H1 (cell line): ENCODE data around the gene SARS2. TPM values are rescaled to one million over a fixed set of nuclear protein-coding genes. Genes with fewer than 3 reads are reported as not detected.

ENCODE experiments used
- CTCF ChIA-PET: fragments of 300-600 bp; sonication (Branson Sonifier 250); formaldehyde crosslinking; loops from one replicate; lab custom pipeline; 2021; ENCODE audit not compliant: partially characterized antibody; lab: Charles Lee
- POLR2A ChIA-PET: fragments of 300-600 bp; sonication (Branson Sonifier 250); formaldehyde crosslinking; loops from one replicate; lab custom pipeline; 2021; ENCODE audit warnings: inconsistent platforms; ENCODE audit not compliant: partially characterized antibody; lab: Charles Lee
- DNase-seq, 2 experiments: peaks; one replicate each; pipeline versions ENCODE4 v3.0.0 to v3.0.0-alpha.2; 2010 to 2022; ENCODE audit warnings: low spot score in 2 of 2, low read depth in 1 of 2, mixed read lengths in 1 of 2
- FAIRE-seq: peaks from 2 replicates; lab custom pipeline; 2011; peaks lifted over from hg19 to GRCh38; lab: Jason Lieb, UNC
- H2AFZ ChIP-seq: 2 replicates; pipeline ENCODE4 v1.8.1; 2012; ENCODE audit warnings: low read length, inconsistent platforms
- H2AK5ac ChIP-seq: 2 replicates; pipeline ENCODE4 v1.6.1; 2013; ENCODE audit warnings: low read depth, low read length
- H2BK120ac ChIP-seq: replicated peaks from 2 replicates; pipeline ENCODE3; 2013; ENCODE audit warnings: low read depth, low read length, inconsistent platforms
- H2BK12ac ChIP-seq: 2 replicates; pipeline ENCODE4 v1.6.1; 2013; ENCODE audit warnings: low read depth, low read length
- H2BK15ac ChIP-seq: 2 replicates; pipeline ENCODE4 v1.6.1; 2013; ENCODE audit warnings: low read length
- H2BK20ac ChIP-seq: 2 replicates; pipeline ENCODE4 v1.6.1; 2013; ENCODE audit warnings: low read length
- H2BK5ac ChIP-seq: 2 replicates; pipeline ENCODE4 v1.6.1; 2013; ENCODE audit warnings: low read depth, low read length
- H3K14ac ChIP-seq: 2 replicates; pipeline ENCODE4 v1.6.1; 2013; ENCODE audit warnings: inconsistent platforms; ENCODE audit not compliant: insufficient read length
- H3K18ac ChIP-seq: 2 replicates; pipeline ENCODE4 v1.6.1; 2013; ENCODE audit warnings: low read length; ENCODE audit errors: extremely low read depth
- H3K23ac ChIP-seq: 2 replicates; pipeline ENCODE4 v1.6.1; 2013; ENCODE audit warnings: inconsistent platforms; ENCODE audit not compliant: insufficient read length
- H3K23me2 ChIP-seq: 2 replicates; pipeline ENCODE4 v1.6.1; 2013; ENCODE audit warnings: low read depth, low read length
- H3K27ac ChIP-seq: 2 replicates; pipeline ENCODE4 v1.6.1; 2011; ENCODE audit warnings: low read depth, low read length, inconsistent platforms
- H3K27me3 ChIP-seq, 4 experiments: replicated peaks in 1 of 4; 1 replicate in 1 of 4; 2 replicates in 3 of 4; pipeline versions ENCODE4 v1.6.1 to v1.8.1; 2011 to 2013; ENCODE audit warnings: low read length in 3 of 4, mild to moderate bottlenecking in 3 of 4, inconsistent platforms in 2 of 4, mixed read lengths in 2 of 4, moderate library complexity in 1 of 4; ENCODE audit not compliant: control insufficient read depth in 3 of 4, insufficient read depth in 3 of 4; ENCODE audit errors: extremely low read depth in 1 of 4
- H3K36me3 ChIP-seq, 4 experiments: 2 replicates each; pipeline versions ENCODE4 v1.6.1 to v1.8.1; 2011 to 2013; ENCODE audit warnings: mild to moderate bottlenecking in 4 of 4, low read length in 3 of 4, moderate library complexity in 2 of 4, control low read depth in 1 of 4, inconsistent platforms in 1 of 4; ENCODE audit not compliant: insufficient read depth in 4 of 4, control insufficient read depth in 2 of 4
- H3K4ac ChIP-seq: replicated peaks from 2 replicates; pipeline ENCODE3; 2013; ENCODE audit warnings: low read length, low read depth, mixed read lengths, inconsistent platforms; ENCODE audit not compliant: insufficient read length
- H3K4me1 ChIP-seq, 4 experiments: replicated peaks in 1 of 4; 1 replicate in 1 of 4; 2 replicates in 3 of 4; pipeline versions ENCODE4 v1.6.1 to v1.8.1; 2011 to 2013; ENCODE audit warnings: low read length in 3 of 4, inconsistent platforms in 2 of 4, mixed read lengths in 1 of 4; ENCODE audit not compliant: insufficient read depth in 4 of 4, control insufficient read depth in 3 of 4
- H3K4me2 ChIP-seq, 2 experiments: 2 replicates each; pipeline versions ENCODE4 v1.6.1 to v1.8.1; 2011 to 2013; ENCODE audit warnings: low read depth in 2 of 2, low read length in 2 of 2, control low read depth in 1 of 2, inconsistent platforms in 1 of 2, mild to moderate bottlenecking in 1 of 2; ENCODE audit not compliant: insufficient read depth in 1 of 2
- H3K4me3 ChIP-seq, 4 experiments: fragments of 200-600, 300-600 bp in 1 of 4; sonication (generic), shearing (Covaris generic), sonication (Bioruptor Twin) in 1 of 4; 2 replicates each; pipeline versions ENCODE4 v1.5.1 to v1.8.1; 2011 to 2016; ENCODE audit warnings: low read length in 4 of 4, low read depth in 3 of 4, control low read depth in 2 of 4, inconsistent platforms in 2 of 4, mild to moderate bottlenecking in 2 of 4, mixed read lengths in 1 of 4, moderate library complexity in 1 of 4; ENCODE audit not compliant: insufficient read depth in 2 of 4; ENCODE audit errors: extremely low read depth in 1 of 4
- H3K56ac ChIP-seq: replicated peaks from 2 replicates; pipeline ENCODE3; 2013; ENCODE audit warnings: low read depth, mild to moderate bottlenecking, mixed read lengths, low read length, inconsistent platforms; ENCODE audit not compliant: insufficient read length
- H3K79me1 ChIP-seq: 2 replicates; pipeline ENCODE4 v1.6.1; 2013; ENCODE audit warnings: low read depth, low read length, control low read depth
- H3K79me2 ChIP-seq, 2 experiments: 2 replicates each; pipeline versions ENCODE4 v1.6.1 to v1.8.1; 2012 to 2013; ENCODE audit warnings: low read length in 2 of 2, mild to moderate bottlenecking in 2 of 2, inconsistent platforms in 1 of 2; ENCODE audit not compliant: insufficient read depth in 2 of 2, control insufficient read depth in 1 of 2
- H3K9ac ChIP-seq, 4 experiments: replicated peaks in 1 of 4; 1 replicate in 1 of 4; 2 replicates in 3 of 4; pipeline versions ENCODE4 v1.6.1 to v1.8.1; 2011 to 2013; ENCODE audit warnings: low read depth in 3 of 4, low read length in 3 of 4, control low read depth in 2 of 4, mild to moderate bottlenecking in 2 of 4, moderate library complexity in 2 of 4, inconsistent platforms in 1 of 4; ENCODE audit errors: extremely low read depth in 1 of 4
- H3K9me3 ChIP-seq, 2 experiments: 2 replicates each; pipeline versions ENCODE4 v1.6.1 to v1.8.1; 2012 to 2013; ENCODE audit warnings: mild to moderate bottlenecking in 2 of 2, moderate library complexity in 2 of 2, control low read depth in 1 of 2, inconsistent platforms in 1 of 2, low read depth in 1 of 2, low read length in 1 of 2, mixed read lengths in 1 of 2; ENCODE audit not compliant: insufficient read depth in 2 of 2
- H4K20me1 ChIP-seq, 2 experiments: replicated peaks in 1 of 2; 2 replicates each; pipeline versions ENCODE3 to v1.8.1; 2011 to 2013; ENCODE audit warnings: inconsistent platforms in 2 of 2, low read length in 2 of 2, mild to moderate bottlenecking in 1 of 2; ENCODE audit not compliant: insufficient read depth in 2 of 2, control insufficient read depth in 1 of 2
- H4K5ac ChIP-seq: 2 replicates; pipeline ENCODE4 v1.6.1; 2013; ENCODE audit warnings: low read length, low read depth, mixed read lengths, inconsistent platforms; ENCODE audit not compliant: insufficient read length
- H4K8ac ChIP-seq: 2 replicates; pipeline ENCODE4 v1.8.0; 2013; ENCODE audit warnings: mild to moderate bottlenecking, moderate library complexity, low read length, inconsistent platforms; ENCODE audit not compliant: insufficient read depth; ENCODE audit errors: extremely low read depth
- H4K91ac ChIP-seq: replicated peaks from 2 replicates; pipeline ENCODE3; 2013; ENCODE audit warnings: low read length, mixed read lengths, inconsistent platforms; ENCODE audit not compliant: insufficient read length
- ATF3 ChIP-seq: IDR thresholded peaks from 2 replicates; pipeline ENCODE4 v1.6.1; 2011; ENCODE audit warnings: low read depth, mild to moderate bottlenecking, low read length; ENCODE audit not compliant: insufficient read depth
- CBX8 ChIP-seq: fragments of 300-800, 300-1000 bp; sonication (generic); IDR thresholded peaks from 2 replicates; pipeline ENCODE4 v1.7.1; 2016; ENCODE audit warnings: low read depth, low read length, borderline replicate concordance
- CEBPB ChIP-seq: IDR thresholded peaks from 2 replicates; pipeline ENCODE4 v1.6.1; 2012; ENCODE audit warnings: low read depth, low read length
- CHD2 ChIP-seq: IDR thresholded peaks from 2 replicates; pipeline ENCODE4 v1.6.1; 2012; ENCODE audit warnings: low read length, improper control_type of control experiment
- CREB1 ChIP-seq: IDR thresholded peaks from 2 replicates; pipeline ENCODE4 v1.6.1; 2012; ENCODE audit warnings: inconsistent platforms
- HDAC6 ChIP-seq: IDR thresholded peaks from one replicate; pipeline ENCODE4 v1.7.1; 2012; ENCODE audit warnings: low read depth, mild to moderate bottlenecking, inconsistent platforms, low read length, moderate library complexity
- JUN ChIP-seq: IDR thresholded peaks from 2 replicates; pipeline ENCODE4 v1.6.1; 2011; ENCODE audit warnings: low read depth, mild to moderate bottlenecking, improper control_type of control experiment, low read length
- KDM4A ChIP-seq: IDR thresholded peaks from one replicate; pipeline ENCODE4 v1.7.1; 2012; ENCODE audit warnings: low read depth, mild to moderate bottlenecking, moderate library complexity, low read length, inconsistent platforms; ENCODE audit not compliant: severe bottlenecking
- MAX ChIP-seq: IDR thresholded peaks from 2 replicates; pipeline ENCODE4 v1.6.1; 2012; ENCODE audit warnings: inconsistent platforms
- POLR2AphosphoS5 ChIP-seq: IDR thresholded peaks from 2 replicates; pipeline ENCODE4 v1.6.1; 2011; ENCODE audit warnings: low read depth, low read length
- RXRA ChIP-seq: IDR thresholded peaks from 2 replicates; pipeline ENCODE4 v1.6.1; 2011; ENCODE audit warnings: low read depth, mild to moderate bottlenecking, low read length, moderate library complexity; ENCODE audit not compliant: insufficient read depth
- SIN3A ChIP-seq, 2 experiments: IDR thresholded peaks in 1 of 2; conservative IDR thresholded peaks in 1 of 2; 2 replicates each; pipeline ENCODE4 v1.6.1; 2011 to 2012; ENCODE audit warnings: low read length in 2 of 2, improper control_type of control experiment in 1 of 2, low read depth in 1 of 2, mild to moderate bottlenecking in 1 of 2
- SUZ12 ChIP-seq: fragments of 200-600 bp; sonication (generic); IDR thresholded peaks from 2 replicates; pipeline ENCODE4 v1.6.1; 2012; ENCODE audit warnings: mild to moderate bottlenecking, inconsistent platforms, low read length, moderate library complexity, mixed read lengths
- ZNF274 ChIP-seq: IDR thresholded peaks from 2 replicates; pipeline ENCODE4 v1.7.0; 2012; ENCODE audit warnings: low read length, borderline replicate concordance; ENCODE audit errors: extremely low read depth
- WGBS, 2 experiments: shearing (Covaris generic) in 1 of 2; methylation state at CpG; one replicate each; pipeline versions ENCODE4 v1.1.6 to v1.1.7; 2013 to 2015; ENCODE audit warnings: low lambda C conversion rate in 2 of 2, mixed read lengths in 2 of 2, inconsistent platforms in 1 of 2, low coverage in 1 of 2, missing lambda C conversion rate in 1 of 2; ENCODE audit not compliant: insufficient replicate concordance in 2 of 2, insufficient coverage in 1 of 2, insufficient read length in 1 of 2; ENCODE audit errors: extremely low coverage in 1 of 2, missing lambda C conversion rate in 1 of 2; 5-methylcytosine and 5-hydroxymethylcytosine counted together
- polyA plus RNA-seq, 7 experiments: library from polyadenylated mRNA; depleted of rRNA in 3 of 7; stranded (reverse) in 5 of 7; unstranded in 2 of 7; fragments of >200 nt in 5 of 7; fragments of 200-250 nt in 2 of 7; gene quantifications; 1 replicate in 5 of 7; 2 replicates in 1 of 7; 4 replicates in 1 of 7; pipeline versions ENCODE4 v1.2.1 to v1.2.3, GENCODE V29; 2011 to 2013; ENCODE audit warnings: missing spikeins in 2 of 7, mixed read lengths in 2 of 7
- total RNA-seq: library from RNA; stranded (reverse); fragmentation: NEBNext Ultra II Directional; extraction: Animal tissue kit (Norgen Biotek cat#: 25700); gene quantifications from 2 replicates; pipeline ENCODE4 v1.2.1, GENCODE V29; 2021

The SARS2 gene
- total and polyA plus RNA-seq, 2 of the 8 experiments (the other 6 are each of a cell fraction or from before 2014, with no cell fraction given), result 68.0 to 102 TPM

- POLR2A ChIA-PET, result interaction anchor here (0.6 to 1.9 kb wide), 8 partner anchors 8 to 87 kb away, joined by 3 to 4 read pairs (median 4); partner anchors contain the start of genes CCER2, NFKBIB and SIRT2
- no peak for TF ChIP-seq CREB1
- TF ChIP-seq ATF3, result no peak
- TF ChIP-seq SIN3A (conservative IDR thresholded peaks at IDR 0.05 in 1 of 2, IDR thresholded peaks at IDR 0.05 in 1 of 2; ENCODE audit: low read depth in 1 of 2, low read length in 2 of 2), result no peak
- TF ChIP-seq POLR2AphosphoS5, result no peak
- no peak for TF ChIP-seq MAX
- no peak for TF ChIP-seq KDM4A
- TF ChIP-seq CBX8, result no peak
- no peak for TF ChIP-seq CEBPB
- no peak for TF ChIP-seq CHD2
- no peak for TF ChIP-seq RXRA
- no peak for TF ChIP-seq JUN
- TF ChIP-seq SUZ12, result no peak
- TF ChIP-seq HDAC6, result no peak
- TF ChIP-seq ZNF274, result no peak
Observed at GRCh38 chr19:38924388-38924787, 6.2 kb downstream of the SARS2 start.

More at GRCh38 chr19:38924388-38924787, 6.2 kb downstream of the SARS2 start:
- Histone ChIP-seq H4K5ac (no peak overlapping the region), H2BK120ac (no peak overlapping the region), H3K14ac (no peak overlapping the region), H4K91ac (no peak overlapping the region), H2BK15ac (no peak overlapping the region), H2BK12ac (no peak overlapping the region), H3K18ac (no peak overlapping the region), H3K56ac (no peak overlapping the region), H3K79me2 (peaks cover 0 to 21% of the 10 kb centered on the region in 2 experiments; a peak in 3 of 4 replicates), H3K4me3 (no peak overlapping the region), H3K23ac (no peak overlapping the region), H2AFZ (no peak overlapping the region), H2BK20ac (no peak overlapping the region), H3K4ac (no peak overlapping the region), H3K4me1 (no peaks in the 10 kb centered on the region; a peak in 1 of 7 replicates), H3K9ac (no peak overlapping the region), H3K4me2 (no peak overlapping the region), H4K20me1 (peaks cover 0 to 9% of the 10 kb centered on the region in 2 experiments), H2AK5ac (no peak overlapping the region), H3K23me2 (peaks cover 6% of the 10 kb centered on the region; the same call in 1 of the 2 replicates), H3K79me1 (peaks cover 8% of the 10 kb centered on the region), H3K9me3 (no peaks in the 10 kb centered on the region), H3K36me3 (peaks cover 10 to 44% (median 25%) of the 10 kb centered on the region in 4 experiments), H2BK5ac (no peak overlapping the region), H3K27ac (no peak overlapping the region), H3K27me3 (no peaks in the 10 kb centered on the region), H4K8ac (no peak overlapping the region)
- 93% methylated on average over 7 of the region's 7 CpGs; no CpG with 5 or more reads in 1 of the 2 experiments for WGBS, 2 experiments
- CTCF ChIA-PET, result no interaction called here
- no peak for DNase-seq
- no peak for FAIRE-seq
